Fibroblast of mammary gland (primary cell): ENCODE results near the gene CSMD2.
"Not testable (repeated sequence)": the region's sequence is repeated elsewhere in the genome, so short reads cannot be mapped to it uniquely, and the experiment has no call there.

Source experiments
- DNase-seq: peaks from one replicate; pipeline ENCODE4 v3.0.0-alpha.2; 2010; ENCODE audit warnings: low read depth
- H3K4me3 ChIP-seq: 2 replicates; pipeline ENCODE4 v1.5.1; 2011; ENCODE audit warnings: low read depth, mild to moderate bottlenecking, low read length, moderate library complexity; ENCODE audit not compliant: control insufficient read depth
- CTCF ChIP-seq: conservative IDR thresholded peaks from 2 replicates; pipeline ENCODE4 v1.5.1; 2011; ENCODE audit warnings: low read depth, low read length, inconsistent platforms; ENCODE audit not compliant: control insufficient read depth, insufficient read depth

The CSMD2 gene

GRCh38 chr1:33516428-33516827, 648.6 kb downstream of the CSMD2 start:
- no peak overlapping the region for H3K4me3 ChIP-seq
- no peak for TF ChIP-seq CTCF
- DNase-seq = no peak

GRCh38 chr1:33515607-33516006, 649.4 kb downstream of the CSMD2 start:
- H3K4me3 ChIP-seq = no peak overlapping the region
- no peak for DNase-seq
- TF ChIP-seq CTCF = no peak

- no peak for DNase-seq
- TF ChIP-seq CTCF = no peak
- no peak overlapping the region for H3K4me3 ChIP-seq
Observed at GRCh38 chr1:33515112-33515511, 649.9 kb downstream of the CSMD2 start.

- no peak for DNase-seq
- no peak for TF ChIP-seq CTCF
- no peak overlapping the region for H3K4me3 ChIP-seq
Observed at GRCh38 chr1:33512226-33513011, 652.6 kb downstream of the CSMD2 start.

GRCh38 chr1:33509276-33509675, 655.8 kb downstream of the CSMD2 start:
- H3K4me3 ChIP-seq, DNase-seq: not testable (repeated sequence)

- no peak for TF ChIP-seq CTCF
- no peak for DNase-seq
- H3K4me3 ChIP-seq = no peak overlapping the region
Observed at GRCh38 chr1:33508151-33508550, 656.9 kb downstream of the CSMD2 start.

GRCh38 chr1:33507661-33508060, 657.4 kb downstream of the CSMD2 start:
- TF ChIP-seq CTCF = no peak
- no peak for DNase-seq
- no peak overlapping the region for H3K4me3 ChIP-seq
